K562 (cell line): ENCODE measurements around the gene PAM. TPM values are rescaled to one million over a fixed set of nuclear protein-coding genes. Genes with fewer than 3 reads are reported as not detected.

Experiments used
- ATAC-seq: fragments of 200-7000 bp; cut with Tn5 transposase; 3 replicates; pipeline ENCODE4 v1.9.1; 2020; ENCODE audit warnings: moderate library complexity
- BruUV-seq: library from RNA; stranded (reverse); fragments of 400-500 nt; replicated peaks from 2 replicates; lab custom pipeline; 2021; lab: Mats Ljungman, UMichigan
- CTCF ChIA-PET: fragments of 300-600 bp; formaldehyde crosslinking; extraction: SDS; loops from one replicate; lab custom pipeline; 2021; ENCODE audit warnings: low intra/inter-chr PET ratio; lab: Yijun Ruan, JAX
- POLR2A ChIA-PET: fragments of 300-600, 350-650 bp; sonication (Branson Sonifier 250); formaldehyde crosslinking; extraction: SDS; loops from one replicate; lab custom pipeline; 2021; ENCODE audit warnings: antibody characterized with exemption, inconsistent platforms; lab: Yijun Ruan, JAX
- DNase-seq, 4 experiments: peaks; one replicate each; pipeline versions ENCODE4 v3.0.0 to v3.0.0-alpha.2; 2011 to 2018; ENCODE audit warnings: low spot score in 3 of 4, mixed read lengths in 3 of 4; ENCODE audit errors: extremely low read depth in 1 of 4
- FAIRE-seq: peaks from 2 replicates; lab custom pipeline; 2011; peaks lifted over from hg19 to GRCh38; lab: Jason Lieb, UNC
- H2AFZ ChIP-seq: 2 replicates; pipeline ENCODE4 v1.6.0; 2011; ENCODE audit warnings: low read depth, low read length, control low read depth, inconsistent platforms
- H3K27ac ChIP-seq: fragments of 200-600 bp; 3 replicates; pipeline ENCODE4 v1.8.0; 2011; ENCODE audit warnings: low read depth, mild to moderate bottlenecking, control low read depth, inconsistent platforms, low read length, moderate library complexity, mixed read lengths; ENCODE audit errors: extremely low read depth
- H3K27me3 ChIP-seq, 2 experiments: fragments of 300-600 bp in 1 of 2; 2 replicates in 1 of 2; 3 replicates in 1 of 2; pipeline versions ENCODE4 v1.6.0 to v1.8.0; 2011; ENCODE audit warnings: inconsistent platforms in 2 of 2, low read length in 2 of 2, mild to moderate bottlenecking in 1 of 2, mixed read lengths in 1 of 2, moderate library complexity in 1 of 2; ENCODE audit not compliant: control insufficient read depth in 2 of 2, insufficient read depth in 2 of 2
- H3K36me3 ChIP-seq: fragments of 300-600 bp; 3 replicates; pipeline ENCODE4 v1.8.0; 2011; ENCODE audit warnings: mild to moderate bottlenecking, low read length, inconsistent platforms; ENCODE audit not compliant: control insufficient read depth, insufficient read depth
- H3K4me1 ChIP-seq, 2 experiments: fragments of 200-600 bp in 1 of 2; replicated peaks in 1 of 2; 2 replicates in 1 of 2; 3 replicates in 1 of 2; pipeline versions ENCODE4 v1.5.1 to v1.8.0; 2011; ENCODE audit warnings: inconsistent platforms in 2 of 2, low read length in 2 of 2, mild to moderate bottlenecking in 1 of 2, mixed read lengths in 1 of 2, moderate library complexity in 1 of 2; ENCODE audit not compliant: control insufficient read depth in 2 of 2, insufficient read depth in 2 of 2
- H3K4me2 ChIP-seq: 2 replicates; pipeline ENCODE4 v1.6.1; 2011; ENCODE audit warnings: low read length, control low read depth, inconsistent platforms, mixed read lengths; ENCODE audit not compliant: insufficient read depth
- H3K4me3 ChIP-seq: fragments of 200-600 bp; sonication (generic), shearing (Covaris generic); 2 replicates; pipeline ENCODE4 v1.5.1; 2016; ENCODE audit warnings: control low read depth, inconsistent platforms
- H3K79me2 ChIP-seq: fragments of 200-600 bp; 3 replicates; pipeline ENCODE4 v1.8.0; 2011; ENCODE audit warnings: low read length, inconsistent platforms; ENCODE audit not compliant: control insufficient read depth, insufficient read depth
- H3K9ac ChIP-seq, 2 experiments: 2 replicates each; pipeline versions ENCODE4 v1.6.0 to v1.6.1; 2011; ENCODE audit warnings: low read depth in 2 of 2, low read length in 2 of 2, control low read depth in 1 of 2, inconsistent platforms in 1 of 2, mild to moderate bottlenecking in 1 of 2, mixed read lengths in 1 of 2; ENCODE audit not compliant: insufficient read depth in 1 of 2
- H3K9me1 ChIP-seq: one replicate; pipeline ENCODE4 v1.6.0; 2011; ENCODE audit warnings: inconsistent platforms, mild to moderate bottlenecking, low read length, moderate library complexity; ENCODE audit not compliant: control insufficient read depth, insufficient read depth
- H3K9me3 ChIP-seq: replicated peaks from 2 replicates; pipeline ENCODE4 v1.5.1; 2011; ENCODE audit warnings: low read depth, low read length, inconsistent platforms; ENCODE audit not compliant: control insufficient read depth, insufficient read depth
- H4K20me1 ChIP-seq: replicated peaks from 2 replicates; pipeline ENCODE4 v1.6.1; 2011; ENCODE audit warnings: low read length, inconsistent platforms, mixed read lengths; ENCODE audit not compliant: control insufficient read depth, insufficient read depth
- HMG20A ChIP-seq: fragments of 450-650 bp; formaldehyde crosslinking; conservative IDR thresholded peaks from 2 replicates; pipeline ENCODE4 v1.4.0; 2020; ENCODE audit warnings: mild to moderate bottlenecking, mixed read lengths
- HNRNPUL1 ChIP-seq: fragments of 200-400 bp; formaldehyde crosslinking; IDR thresholded peaks from 2 replicates; pipeline ENCODE4 v1.6.1; 2017; ENCODE audit warnings: low read length
- JUNB ChIP-seq: fragments of 450-650 bp; formaldehyde crosslinking; conservative IDR thresholded peaks from 2 replicates; pipeline ENCODE4 v1.4.0; 2020; ENCODE audit warnings: mild to moderate bottlenecking
- KAT8 ChIP-seq: fragments of 450-650 bp; IDR thresholded peaks from 2 replicates; pipeline ENCODE4 v1.6.1; 2016; ENCODE audit warnings: low read depth, mild to moderate bottlenecking
- MCM3 ChIP-seq: fragments of 450-650 bp; IDR thresholded peaks from 2 replicates; pipeline ENCODE4 v1.6.1; 2016
- MTA3 ChIP-seq: fragments of 450-650 bp; formaldehyde crosslinking; IDR thresholded peaks from 2 replicates; pipeline ENCODE4 v1.6.1; 2017; ENCODE audit warnings: mild to moderate bottlenecking, borderline replicate concordance
- MXI1 ChIP-seq: IDR thresholded peaks from 2 replicates; pipeline ENCODE4 v1.6.1; 2011; ENCODE audit warnings: low read depth, mild to moderate bottlenecking, improper control_type of control experiment, low read length
- MYC ChIP-seq, 2 experiments: fragments of 250-450 bp in 1 of 2; sonication (Bioruptor Pico) in 1 of 2; IDR thresholded peaks; 2 replicates each; pipeline versions ENCODE4 v1.5.1 to v1.6.1; 2012 to 2021; ENCODE audit warnings: low read depth in 2 of 2, borderline replicate concordance in 1 of 2, improper control_type of control experiment in 1 of 2, low read length in 1 of 2, mild to moderate bottlenecking in 1 of 2, moderate library complexity in 1 of 2
- PHF21A ChIP-seq: fragments of 450-650 bp; IDR thresholded peaks from 2 replicates; pipeline ENCODE4 v1.6.1; 2017; ENCODE audit warnings: low read depth, borderline replicate concordance
- RBM14 ChIP-seq: fragments of 200-400 bp; formaldehyde crosslinking; IDR thresholded peaks from 2 replicates; pipeline ENCODE4 v1.6.1; 2018; ENCODE audit warnings: low read depth, mild to moderate bottlenecking, low read length, moderate library complexity, borderline replicate concordance; ENCODE audit not compliant: insufficient read depth
- SAP30 ChIP-seq: fragments of 200-600 bp; sonication (generic); IDR thresholded peaks from 2 replicates; pipeline ENCODE4 v1.6.1; 2012; ENCODE audit warnings: borderline replicate concordance, low read depth, mild to moderate bottlenecking, moderate library complexity, low read length, control low read depth, inconsistent platforms; ENCODE audit not compliant: insufficient read depth, poor library complexity, severe bottlenecking
- THRAP3 ChIP-seq: fragments of 450-650 bp; IDR thresholded peaks from 2 replicates; pipeline ENCODE4 v1.6.1; 2016; ENCODE audit warnings: mild to moderate bottlenecking, inconsistent platforms, borderline replicate concordance
- U2AF1 ChIP-seq: fragments of 200-400 bp; formaldehyde crosslinking; optimal IDR thresholded peaks from 2 replicates; pipeline ENCODE3; 2017; ENCODE audit warnings: mild to moderate bottlenecking, low read depth, low read length, moderate library complexity
- ZNF133 ChIP-seq: fragments of 250-450 bp; sonication (Bioruptor Pico); IDR thresholded peaks from 2 replicates; pipeline ENCODE4 v1.4.0; 2020; ENCODE audit warnings: mild to moderate bottlenecking
- in situ Hi-C: fragments of 300-500 bp; cut with MboI; formaldehyde crosslinking; loops from 4 replicates; pipeline ENCODE4 v1.15.0; 2018; ENCODE audit warnings: inconsistent platforms, mixed read lengths
- intact Hi-C: fragments of 100-400 bp; cut with micrococcal nuclease; formaldehyde crosslinking; loops from 2 replicates; pipeline ENCODE4 v1.14.2; 2022
- polyA plus RNA-seq, 8 experiments: library from polyadenylated mRNA; depleted of rRNA in 4 of 8; stranded (reverse) in 5 of 8; unstranded in 3 of 8; fragments of >200 nt; fragmentation: Nextera tagmentation in 2 of 8; fragmentation: Illumina TruSeq in 1 of 8; extraction: Ambion mirVana in 2 of 8; extraction: Trizol in 1 of 8; gene quantifications; 2 replicates each; pipeline versions ENCODE4 v1.2.1 to v1.2.3, GENCODE V29; 2011 to 2014; ENCODE audit warnings: inconsistent platforms in 1 of 8, missing spikeins in 1 of 8
- total RNA-seq, 7 experiments: library from RNA; depleted of rRNA in 6 of 7; stranded (reverse); fragments of >200 nt in 6 of 7; fragmentation: Illumina TruSeq in 2 of 7; extraction: Trizol in 2 of 7; gene quantifications; 2 replicates each; pipeline versions ENCODE4 v1.2.1 to v1.2.3, GENCODE V29; 2011 to 2021; ENCODE audit warnings: low replicate concordance in 1 of 7
- TF ChIP-seq, protein P1 (sequence below): fragments of 450-650 bp; formaldehyde crosslinking; IDR thresholded peaks from 2 replicates; pipeline ENCODE4 v1.4.0; 2022; ENCODE audit warnings: mild to moderate bottlenecking, moderate library complexity
- TF ChIP-seq, protein P2 (sequence below): IDR thresholded peaks from 3 replicates; pipeline ENCODE4 v1.6.1; 2011; ENCODE audit warnings: borderline replicate concordance, mild to moderate bottlenecking; ENCODE audit not compliant: insufficient read length, insufficient read depth
- TF ChIP-seq, protein P3 (sequence below): fragments of 250-450 bp; sonication (Bioruptor Pico); IDR thresholded peaks from 2 replicates; pipeline ENCODE4 v1.8.0; 2021; ENCODE audit warnings: moderate library complexity, mild to moderate bottlenecking, inconsistent platforms

Gene PAM
- total and polyA plus RNA-seq, 9 of the 15 experiments (the other 6 are each of a cell fraction or from before 2014, with no cell fraction given), result 0.39 to 3.1 (median 0.77) TPM

DNA sequence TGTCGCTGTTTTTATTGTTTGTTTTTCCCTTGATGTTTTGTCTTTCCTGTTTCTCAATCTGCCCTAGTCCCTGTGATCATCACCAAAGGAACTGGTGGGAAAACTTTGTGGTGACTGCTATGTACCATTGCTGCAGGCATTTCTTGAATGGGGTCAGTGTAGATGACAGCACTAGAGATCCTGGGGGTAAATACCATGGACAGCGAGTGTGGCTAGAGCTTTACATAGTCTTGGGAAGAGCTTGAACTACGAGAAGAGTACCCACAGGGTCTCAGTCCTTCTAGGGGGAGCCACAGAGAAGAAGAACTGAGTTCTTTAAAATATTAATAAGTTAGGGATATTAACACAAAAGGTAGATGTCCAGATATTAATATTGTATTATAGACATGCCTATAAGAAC is 138.8 kb downstream of the PAM start (continued):
- TF ChIP-seq U2AF1 (no peak), PHF21A (no peak), THRAP3 (no peak), JUNB (CRISPR knock-in tag) (no peak), MXI1 (no peak), SAP30 (no peak), MTA3 (no peak), KAT8 (no peak)
- TF ChIP-seq, protein P1, sequence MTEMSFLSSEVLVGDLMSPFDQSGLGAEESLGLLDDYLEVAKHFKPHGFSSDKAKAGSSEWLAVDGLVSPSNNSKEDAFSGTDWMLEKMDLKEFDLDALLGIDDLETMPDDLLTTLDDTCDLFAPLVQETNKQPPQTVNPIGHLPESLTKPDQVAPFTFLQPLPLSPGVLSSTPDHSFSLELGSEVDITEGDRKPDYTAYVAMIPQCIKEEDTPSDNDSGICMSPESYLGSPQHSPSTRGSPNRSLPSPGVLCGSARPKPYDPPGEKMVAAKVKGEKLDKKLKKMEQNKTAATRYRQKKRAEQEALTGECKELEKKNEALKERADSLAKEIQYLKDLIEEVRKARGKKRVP (CRISPR knock-in tag), result no peak
- TF ChIP-seq, protein P2, sequence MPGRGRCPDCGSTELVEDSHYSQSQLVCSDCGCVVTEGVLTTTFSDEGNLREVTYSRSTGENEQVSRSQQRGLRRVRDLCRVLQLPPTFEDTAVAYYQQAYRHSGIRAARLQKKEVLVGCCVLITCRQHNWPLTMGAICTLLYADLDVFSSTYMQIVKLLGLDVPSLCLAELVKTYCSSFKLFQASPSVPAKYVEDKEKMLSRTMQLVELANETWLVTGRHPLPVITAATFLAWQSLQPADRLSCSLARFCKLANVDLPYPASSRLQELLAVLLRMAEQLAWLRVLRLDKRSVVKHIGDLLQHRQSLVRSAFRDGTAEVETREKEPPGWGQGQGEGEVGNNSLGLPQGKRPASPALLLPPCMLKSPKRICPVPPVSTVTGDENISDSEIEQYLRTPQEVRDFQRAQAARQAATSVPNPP, result no peak

DNA sequence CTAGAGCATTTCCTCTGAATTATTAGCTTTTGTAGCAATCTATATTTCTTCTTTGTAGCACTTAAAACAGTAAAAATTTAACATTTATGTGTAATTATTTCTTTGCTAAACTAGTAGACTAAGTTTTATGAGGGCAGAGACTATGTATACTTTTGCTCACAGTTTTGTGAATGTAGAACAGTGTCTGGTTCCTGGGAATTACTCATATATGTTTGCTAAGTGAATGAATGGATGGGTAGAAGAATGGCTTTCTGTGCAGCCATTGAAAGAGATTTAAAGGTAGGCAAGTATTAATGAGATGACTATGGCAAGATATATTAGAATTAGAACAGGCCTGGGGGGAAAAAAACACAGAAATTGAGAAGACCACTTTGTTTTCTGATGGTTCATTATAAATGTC is 140.1 kb downstream of the PAM start:
- no TSS peak for BruUV-seq
- Histone ChIP-seq H2AFZ (no peak overlapping the region), H3K27ac (no peak overlapping the region), H4K20me1 (no peaks in the 10 kb centered on the region), H3K79me2 (no peaks in the 10 kb centered on the region), H3K27me3 (no peaks in the 10 kb centered on the region), H3K4me2 (no peak overlapping the region), H3K36me3 (no peaks in the 10 kb centered on the region), H3K9me3 (no peaks in the 10 kb centered on the region), H3K4me3 (no peak overlapping the region), H3K4me1 (no peaks in the 10 kb centered on the region), H3K9me1 (no peaks in the 10 kb centered on the region), H3K9ac (no peak overlapping the region)
- no peak for DNase-seq
- ChIA-PET CTCF (no interaction called here), POLR2A (no interaction called here)
- in situ Hi-C loops, result no loop called here
- TF ChIP-seq HMG20A (CRISPR knock-in tag), result no peak
- no peak for TF ChIP-seq HNRNPUL1
- no peak for TF ChIP-seq MTA3
- TF ChIP-seq ZNF133 (CRISPR knock-in tag), result no peak
- TF ChIP-seq MYC (IDR thresholded peaks at IDR 0.05; ENCODE audit: low read depth, low read length), result no peak
- TF ChIP-seq MYC (CRISPR knock-in tag; IDR thresholded peaks at IDR 0.05; ENCODE audit: borderline replicate concordance, low read depth), result no peak
- no peak for TF ChIP-seq RBM14
- TF ChIP-seq, protein P3, sequence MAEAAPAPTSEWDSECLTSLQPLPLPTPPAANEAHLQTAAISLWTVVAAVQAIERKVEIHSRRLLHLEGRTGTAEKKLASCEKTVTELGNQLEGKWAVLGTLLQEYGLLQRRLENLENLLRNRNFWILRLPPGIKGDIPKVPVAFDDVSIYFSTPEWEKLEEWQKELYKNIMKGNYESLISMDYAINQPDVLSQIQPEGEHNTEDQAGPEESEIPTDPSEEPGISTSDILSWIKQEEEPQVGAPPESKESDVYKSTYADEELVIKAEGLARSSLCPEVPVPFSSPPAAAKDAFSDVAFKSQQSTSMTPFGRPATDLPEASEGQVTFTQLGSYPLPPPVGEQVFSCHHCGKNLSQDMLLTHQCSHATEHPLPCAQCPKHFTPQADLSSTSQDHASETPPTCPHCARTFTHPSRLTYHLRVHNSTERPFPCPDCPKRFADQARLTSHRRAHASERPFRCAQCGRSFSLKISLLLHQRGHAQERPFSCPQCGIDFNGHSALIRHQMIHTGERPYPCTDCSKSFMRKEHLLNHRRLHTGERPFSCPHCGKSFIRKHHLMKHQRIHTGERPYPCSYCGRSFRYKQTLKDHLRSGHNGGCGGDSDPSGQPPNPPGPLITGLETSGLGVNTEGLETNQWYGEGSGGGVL (CRISPR knock-in tag), result no peak
- no peak for TF ChIP-seq MCM3
- no peak for FAIRE-seq
- ATAC-seq, result no peak
- intact Hi-C loops, result no loop called here
